ENCODE measurements around the gene ZHX3. TPM values are rescaled to one million over a fixed set of nuclear protein-coding genes. Genes with fewer than 3 reads are reported as not detected.

Gene ZHX3
- total and polyA plus RNA-seq, 2 of the 13 experiments (the other 11 are each of a cell fraction or from before 2014, with no cell fraction given): 8.4 to 11.7 TPM

GRCh38 chr20:41306061-41306727 lies 11.3 kb downstream of the ZHX3 start (continued):
- no peak for TF ChIP-seq KLF12 (CRISPR knock-in tag; IDR thresholded peaks at IDR 0.05; ENCODE audit: borderline replicate concordance)

GRCh38 chr20:41304424-41305079 lies 13.0 kb downstream of the ZHX3 start:
- H3K9me3 ChIP-seq (ENCODE audit: low read length): no peaks in the 10 kb centered on the region
- no peaks in the 10 kb centered on the region for H4K20me1 ChIP-seq (ENCODE audit: insufficient read depth, low read length)
- in situ Hi-C loops (cut with HindIII; ENCODE audit: extremely low pct_ligation_motif_present, low pct_unique_long_range_greater_than_20kb): no loop called here
- H3K27me3 ChIP-seq (ENCODE audit: control insufficient read depth in 1 of 2, insufficient read depth in 2 of 2, low read length in 2 of 2): no peaks in the 10 kb centered on the region
- H3K36me3 ChIP-seq (replicated peaks in 1 of 2; ENCODE audit: control insufficient read depth in 1 of 2, insufficient read depth in 2 of 2, low read length in 2 of 2): no peaks in the 10 kb centered on the region
- H2AFZ ChIP-seq (ENCODE audit: low read length): no peak overlapping the region
- DNase-seq (ENCODE audit: low spot score): no peak
- 87% methylated on average over 3 of the region's 3 CpGs for WGBS (ENCODE audit: low lambda C conversion rate)
- intact Hi-C loops (cut with micrococcal nuclease; ENCODE audit: unreplicated experiment): no loop called here
- peaks cover 14% of the 10 kb centered on the region for H3K4me1 ChIP-seq (ENCODE audit: insufficient read depth, low read length)
- CTCF ChIA-PET (ENCODE audit: low intra/inter-chr PET ratio, low total read pairs): no interaction called here
- TF ChIP-seq MYNN (CRISPR knock-in tag; IDR thresholded peaks at IDR 0.05; ENCODE audit: low read depth) (no peak), ZNF180 (CRISPR knock-in tag; IDR thresholded peaks at IDR 0.05; ENCODE audit: borderline replicate concordance, low read depth) (no peak)
- ATAC-seq: no peak
- no TSS peak for BruUV-seq (replicated peaks)
- H3K4me2 ChIP-seq (ENCODE audit: low read depth, low read length): no peak overlapping the region
- no peak overlapping the region for H3K27ac ChIP-seq (ENCODE audit: extremely low read length, insufficient read depth, low read length)
- POLR2A ChIA-PET: no interaction called here
- H3K79me2 ChIP-seq (ENCODE audit: insufficient read depth, low read length): peaks cover 2% of the 10 kb centered on the region
- no peak overlapping the region for H3K9ac ChIP-seq (ENCODE audit: insufficient read depth, low read depth, low read length)
- no peak overlapping the region for H3K4me3 ChIP-seq (replicated peaks in 1 of 3; ENCODE audit: insufficient read depth in 1 of 3, low read depth in 2 of 3, low read length in 3 of 3)
- FAIRE-seq: no peak

- CTCF ChIA-PET (ENCODE audit: low intra/inter-chr PET ratio, low total read pairs): no interaction called here
- no TSS peak for BruUV-seq (replicated peaks)
Observed at GRCh38 chr20:41304002-41304401, 13.5 kb downstream of the ZHX3 start.

More at GRCh38 chr20:41304002-41304401, 13.5 kb downstream of the ZHX3 start:
- H3K36me3 ChIP-seq (replicated peaks in 1 of 2; ENCODE audit: control insufficient read depth in 1 of 2, insufficient read depth in 2 of 2, low read length in 2 of 2): no peaks in the 10 kb centered on the region
- no peaks in the 10 kb centered on the region for H3K9me3 ChIP-seq (ENCODE audit: low read length)
- ATAC-seq: no peak
- no peak overlapping the region for H3K27ac ChIP-seq (ENCODE audit: extremely low read length, insufficient read depth, low read length)
- intact Hi-C loops (cut with micrococcal nuclease; ENCODE audit: unreplicated experiment): no loop called here
- no peaks in the 10 kb centered on the region for H4K20me1 ChIP-seq (ENCODE audit: insufficient read depth, low read length)
- TF ChIP-seq ARHGAP35 (CRISPR knock-in tag; IDR thresholded peaks at IDR 0.05; ENCODE audit: borderline replicate concordance) (no peak), BHLHE40 (IDR thresholded peaks at IDR 0.05; ENCODE audit: low read length) (no peak), PATZ1 (CRISPR knock-in tag; IDR thresholded peaks at IDR 0.05) (no peak)
- H3K79me2 ChIP-seq (ENCODE audit: insufficient read depth, low read length): no peaks in the 10 kb centered on the region
- no peak overlapping the region for H3K4me2 ChIP-seq (ENCODE audit: low read depth, low read length)
- no peak for DNase-seq (ENCODE audit: low spot score)
- H3K27me3 ChIP-seq (ENCODE audit: control insufficient read depth in 1 of 2, insufficient read depth in 2 of 2, low read length in 2 of 2): no peaks in the 10 kb centered on the region
- H3K9ac ChIP-seq (ENCODE audit: insufficient read depth, low read depth, low read length): no peak overlapping the region
- H2AFZ ChIP-seq (ENCODE audit: low read length): no peak overlapping the region
- FAIRE-seq: no peak
- H3K4me1 ChIP-seq (ENCODE audit: insufficient read depth, low read length): peaks cover 12% of the 10 kb centered on the region
- POLR2A ChIA-PET: no interaction called here
- in situ Hi-C loops (cut with HindIII; ENCODE audit: extremely low pct_ligation_motif_present, low pct_unique_long_range_greater_than_20kb): no loop called here
- WGBS (ENCODE audit: low lambda C conversion rate): 63% methylated on average over 1 of the region's 1 CpG
- H3K4me3 ChIP-seq (replicated peaks in 1 of 3; ENCODE audit: insufficient read depth in 1 of 3, low read depth in 2 of 3, low read length in 3 of 3): no peak overlapping the region
